GM19467 (cell line): ENCODE results near the gene TOR1AIP2.

Source experiments
- ATAC-seq: cut with Tn5 transposase; IDR thresholded peaks from one replicate; pipeline ENCODE4 v1.9.1; 2021; ENCODE audit warnings: mild to moderate bottlenecking, moderate library complexity; ENCODE audit not compliant: unreplicated experiment

The TOR1AIP2 gene

GRCh38 chr1:179826626-179827280, 50.9 kb downstream of the TOR1AIP2 start:
- no peak for ATAC-seq

- no peak for ATAC-seq
Measured at GRCh38 chr1:179825798-179826460, 51.7 kb downstream of the TOR1AIP2 start.

- ATAC-seq: no peak
Measured at GRCh38 chr1:179825206-179825605, 52.4 kb downstream of the TOR1AIP2 start.

- ATAC-seq: no peak
Measured at GRCh38 chr1:179824265-179824664, 53.3 kb downstream of the TOR1AIP2 start.

GRCh38 chr1:179823693-179824092, 53.9 kb downstream of the TOR1AIP2 start:
- no peak for ATAC-seq

GRCh38 chr1:179822065-179822464, 55.5 kb downstream of the TOR1AIP2 start:
- no peak for ATAC-seq

GRCh38 chr1:179821524-179821923, 56.1 kb downstream of the TOR1AIP2 start:
- ATAC-seq: no peak

- ATAC-seq: no peak
Measured at GRCh38 chr1:179820226-179820970, 57.2 kb downstream of the TOR1AIP2 start.

GRCh38 chr1:179818743-179819173, 58.8 kb downstream of the TOR1AIP2 start:
- no peak for ATAC-seq

GRCh38 chr1:179818260-179818659, 59.3 kb downstream of the TOR1AIP2 start:
- no peak for ATAC-seq

GRCh38 chr1:179817789-179818188, 59.8 kb downstream of the TOR1AIP2 start:
- ATAC-seq: no peak

- no peak for ATAC-seq
Measured at GRCh38 chr1:179817056-179817455, 60.5 kb downstream of the TOR1AIP2 start.

GRCh38 chr1:179816196-179816960, 61.2 kb downstream of the TOR1AIP2 start:
- no peak for ATAC-seq

- ATAC-seq: no peak
Measured at GRCh38 chr1:179815641-179816040, 62.0 kb downstream of the TOR1AIP2 start.

GRCh38 chr1:179814546-179814838, 63.1 kb downstream of the TOR1AIP2 start:
- peak; percentile 9 for ATAC-seq

- ATAC-seq: no peak
Measured at GRCh38 chr1:179813626-179814545, 63.7 kb downstream of the TOR1AIP2 start.

GRCh38 chr1:179812501-179813292, 64.9 kb downstream of the TOR1AIP2 start:
- no peak for ATAC-seq

- no peak for ATAC-seq
Measured at GRCh38 chr1:179810367-179810715, 67.3 kb downstream of the TOR1AIP2 start.

- ATAC-seq: peak; percentile 71
Measured at GRCh38 chr1:179809506-179810366, 67.9 kb downstream of the TOR1AIP2 start.
